Measurements from ENCODE around the gene CLCA2. TPM values are rescaled to one million over a fixed set of nuclear protein-coding genes. Genes with fewer than 3 reads are reported as not detected.

Gene CLCA2
- total RNA-seq, 1 donor from 2014 or later: 0.60 TPM

GRCh38 chr1:86466109-86466844, 42.3 kb downstream of the CLCA2 start:
- peaks cover 3% of the 10 kb centered on the region for H3K4me1 Mint-ChIP-seq (ENCODE audit: unreplicated experiment)
- H3K27me3 Mint-ChIP-seq: peaks cover 9% of the 10 kb centered on the region
- H3K4me3 Mint-ChIP-seq: no peak overlapping the region
- H3K36me3 Mint-ChIP-seq: no peaks in the 10 kb centered on the region
- no peak for DNase-seq (ENCODE audit: extremely low spot score, unreplicated experiment)
- H3K9me3 Mint-ChIP-seq: no peaks in the 10 kb centered on the region
- no peak overlapping the region for H3K27ac Mint-ChIP-seq
- TF ChIP-seq, protein P1, sequence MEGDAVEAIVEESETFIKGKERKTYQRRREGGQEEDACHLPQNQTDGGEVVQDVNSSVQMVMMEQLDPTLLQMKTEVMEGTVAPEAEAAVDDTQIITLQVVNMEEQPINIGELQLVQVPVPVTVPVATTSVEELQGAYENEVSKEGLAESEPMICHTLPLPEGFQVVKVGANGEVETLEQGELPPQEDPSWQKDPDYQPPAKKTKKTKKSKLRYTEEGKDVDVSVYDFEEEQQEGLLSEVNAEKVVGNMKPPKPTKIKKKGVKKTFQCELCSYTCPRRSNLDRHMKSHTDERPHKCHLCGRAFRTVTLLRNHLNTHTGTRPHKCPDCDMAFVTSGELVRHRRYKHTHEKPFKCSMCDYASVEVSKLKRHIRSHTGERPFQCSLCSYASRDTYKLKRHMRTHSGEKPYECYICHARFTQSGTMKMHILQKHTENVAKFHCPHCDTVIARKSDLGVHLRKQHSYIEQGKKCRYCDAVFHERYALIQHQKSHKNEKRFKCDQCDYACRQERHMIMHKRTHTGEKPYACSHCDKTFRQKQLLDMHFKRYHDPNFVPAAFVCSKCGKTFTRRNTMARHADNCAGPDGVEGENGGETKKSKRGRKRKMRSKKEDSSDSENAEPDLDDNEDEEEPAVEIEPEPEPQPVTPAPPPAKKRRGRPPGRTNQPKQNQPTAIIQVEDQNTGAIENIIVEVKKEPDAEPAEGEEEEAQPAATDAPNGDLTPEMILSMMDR (conservative IDR thresholded peaks at IDR 0.05): no peak

DNA sequence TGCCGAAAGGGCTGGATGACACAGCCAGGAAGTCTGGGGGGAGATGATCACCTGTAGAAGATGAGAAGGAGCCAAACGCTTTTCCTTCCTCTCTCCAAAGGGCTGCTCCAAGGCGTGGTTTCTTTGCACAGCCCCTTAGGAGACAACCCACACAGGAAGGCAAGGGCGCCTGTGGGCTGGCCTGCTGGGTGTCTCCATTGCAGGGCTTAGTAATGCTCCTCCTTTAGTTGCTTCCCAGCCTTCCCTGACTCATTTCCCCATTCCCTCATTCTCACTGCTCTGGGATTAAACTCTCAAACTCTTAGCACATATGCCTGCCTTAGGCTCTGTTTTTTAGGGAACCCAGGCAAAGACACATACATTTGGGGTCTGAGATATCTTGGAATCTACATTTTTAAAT, 43.0 kb downstream of the CLCA2 start:
- Mint-ChIP-seq H3K4me1 (ENCODE audit: unreplicated experiment) (peaks cover 6% of the 10 kb centered on the region), H3K27me3 (peaks cover 10% of the 10 kb centered on the region), H3K27ac (no peak overlapping the region), H3K36me3 (no peaks in the 10 kb centered on the region), H3K4me3 (no peak overlapping the region), H3K9me3 (no peaks in the 10 kb centered on the region)
- DNase-seq (ENCODE audit: extremely low spot score, unreplicated experiment): no peak
- TF ChIP-seq, protein P1 (conservative IDR thresholded peaks at IDR 0.05): no peak

GRCh38 chr1:86468501-86468977, 44.6 kb downstream of the CLCA2 start, which contains the start of gene CLCA1:
CLCA1 (plus strand) TSS chr1:86468927; CDS start chr1:86468972, 45 bp downstream.
- TF ChIP-seq, protein P1 (conservative IDR thresholded peaks at IDR 0.05): no peak
- no peak within 1 kb of the TSS for H3K27ac Mint-ChIP-seq
- H3K4me1 Mint-ChIP-seq (ENCODE audit: unreplicated experiment): peaks cover 8% of the 10 kb centered on the region
- H3K9me3 Mint-ChIP-seq: no peaks in the 10 kb centered on the region
- peaks cover 10% of the 10 kb centered on the region for H3K27me3 Mint-ChIP-seq
- no peak for DNase-seq (ENCODE audit: extremely low spot score, unreplicated experiment)
- H3K36me3 Mint-ChIP-seq: no peaks in the 10 kb centered on the region
- H3K4me3 Mint-ChIP-seq: no peak within 1 kb of the TSS

DNA sequence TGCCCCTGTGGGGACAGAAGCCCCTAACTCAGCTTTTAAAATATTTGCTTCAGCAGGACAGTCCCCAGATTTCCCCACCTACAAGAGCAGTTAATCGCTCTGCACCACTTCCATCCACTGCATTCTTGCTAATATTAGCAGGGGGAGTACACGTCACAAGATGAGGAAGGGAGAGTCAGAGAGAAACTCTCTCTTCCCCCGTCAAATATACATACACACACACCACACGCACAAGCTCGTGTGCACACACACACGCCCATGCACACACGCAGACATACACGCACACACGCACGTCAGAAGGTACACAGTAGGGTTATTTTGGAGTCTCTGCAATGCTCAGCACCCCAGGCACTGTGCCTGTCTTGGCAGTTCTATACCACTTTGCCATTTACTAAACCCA, 46.9 kb downstream of the CLCA2 start:
- TF ChIP-seq, protein P1 (conservative IDR thresholded peaks at IDR 0.05): no peak
- no peak overlapping the region for H3K27ac Mint-ChIP-seq
- peaks cover 10% of the 10 kb centered on the region for H3K27me3 Mint-ChIP-seq
- peaks cover 8% of the 10 kb centered on the region for H3K4me1 Mint-ChIP-seq (ENCODE audit: unreplicated experiment)
- H3K9me3 Mint-ChIP-seq: no peaks in the 10 kb centered on the region
- no peaks in the 10 kb centered on the region for H3K36me3 Mint-ChIP-seq
- DNase-seq (ENCODE audit: extremely low spot score, unreplicated experiment): no peak
- H3K4me3 Mint-ChIP-seq: no peak overlapping the region

GRCh38 chr1:86471291-86471690, 47.3 kb downstream of the CLCA2 start:
- DNase-seq (ENCODE audit: extremely low spot score, unreplicated experiment): no peak
- Mint-ChIP-seq H3K27ac (no peak overlapping the region), H3K9me3 (no peaks in the 10 kb centered on the region), H3K27me3 (peaks cover 10% of the 10 kb centered on the region), H3K4me3 (no peak overlapping the region), H3K4me1 (ENCODE audit: unreplicated experiment) (peaks cover 8% of the 10 kb centered on the region), H3K36me3 (no peaks in the 10 kb centered on the region)
- TF ChIP-seq, protein P1 (conservative IDR thresholded peaks at IDR 0.05): no peak

Data from type B pancreatic cell (in vitro differentiated cells).